CD4-positive, alpha-beta T cell treated with Interleukin-21 for 1 hour (primary cell): Measurements from ENCODE around the gene PTPRC.

ENCODE experiments used
- DNase-seq: peaks from one replicate; pipeline ENCODE4 v3.0.0-alpha.2; 2020

The PTPRC gene

DNA sequence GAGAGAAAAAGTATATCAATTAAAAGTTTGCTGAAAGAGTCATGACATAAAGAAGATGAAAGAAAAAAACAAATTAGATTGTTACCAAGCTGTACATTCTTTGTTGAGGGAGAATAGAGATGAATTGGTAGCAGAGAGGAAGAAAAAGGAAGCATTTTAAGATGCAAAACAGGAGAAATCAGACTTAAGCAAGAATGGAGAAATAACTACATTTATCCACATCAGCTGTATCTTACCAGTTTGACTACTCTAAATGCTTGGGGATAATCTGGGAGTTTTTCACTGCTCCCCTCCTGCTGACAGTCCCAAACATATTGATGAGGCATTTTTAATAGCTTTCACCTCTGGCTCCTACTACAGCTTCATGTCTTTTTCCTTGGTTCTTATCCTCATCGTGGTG is 16.8 kb upstream of the PTPRC start:
- no peak for DNase-seq

DNA sequence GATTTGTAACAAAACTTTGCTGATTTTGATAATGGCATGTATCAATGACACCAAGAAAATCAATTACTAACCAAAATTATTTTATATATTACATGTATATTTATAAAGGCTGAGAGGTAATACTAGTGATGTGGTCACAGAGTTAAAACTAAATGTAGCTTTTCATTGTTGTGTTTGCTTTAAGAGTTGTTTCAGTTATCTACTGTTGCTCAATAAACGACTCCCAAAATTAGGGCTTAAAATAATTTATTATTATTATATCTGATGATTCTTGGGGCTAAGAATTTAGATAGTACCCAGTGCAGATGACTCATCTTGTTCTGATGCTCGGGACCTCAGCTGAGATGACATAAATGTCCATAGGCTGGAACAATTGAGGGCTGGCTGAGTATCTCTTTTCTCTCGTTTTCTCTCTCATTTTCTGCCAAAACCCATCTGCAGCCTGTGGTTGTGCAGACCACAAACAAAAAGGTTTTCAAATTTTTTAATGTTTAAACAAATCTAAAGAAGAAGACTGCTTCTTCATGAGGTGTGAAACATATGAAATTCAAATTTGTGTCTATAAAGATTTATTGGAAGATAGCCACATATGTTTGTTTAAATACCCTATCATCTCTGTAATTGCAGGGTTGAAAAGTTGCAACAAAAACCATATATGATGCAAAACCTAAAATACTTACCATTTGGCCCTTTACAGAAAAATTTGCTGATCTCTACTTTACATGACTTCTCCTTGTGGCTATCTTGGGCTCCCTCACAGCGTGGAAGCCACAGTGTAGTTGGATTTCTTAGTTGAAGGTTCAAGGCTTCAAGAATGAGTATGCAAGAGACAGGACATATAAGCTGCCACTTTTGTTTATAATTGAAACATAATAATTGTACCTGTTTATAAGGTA is 14.8 kb upstream of the PTPRC start:
- no peak for DNase-seq

DNA sequence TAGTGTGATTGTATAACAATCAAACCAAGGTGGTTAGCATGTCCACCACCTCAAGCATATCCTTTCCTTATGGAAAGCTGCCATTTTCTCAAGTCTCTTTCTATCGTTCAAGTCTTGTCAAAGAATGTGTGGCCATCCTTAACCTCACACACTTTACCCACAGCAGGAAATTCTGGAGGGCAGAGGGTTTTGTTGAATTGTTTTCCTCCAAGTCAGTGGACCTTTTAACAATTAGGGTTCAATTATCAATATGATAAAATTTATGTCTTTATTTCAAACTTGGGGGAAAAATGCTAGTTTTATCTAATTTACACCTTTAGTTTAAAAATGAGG is 14.2 kb upstream of the PTPRC start:
- no peak for DNase-seq

DNA sequence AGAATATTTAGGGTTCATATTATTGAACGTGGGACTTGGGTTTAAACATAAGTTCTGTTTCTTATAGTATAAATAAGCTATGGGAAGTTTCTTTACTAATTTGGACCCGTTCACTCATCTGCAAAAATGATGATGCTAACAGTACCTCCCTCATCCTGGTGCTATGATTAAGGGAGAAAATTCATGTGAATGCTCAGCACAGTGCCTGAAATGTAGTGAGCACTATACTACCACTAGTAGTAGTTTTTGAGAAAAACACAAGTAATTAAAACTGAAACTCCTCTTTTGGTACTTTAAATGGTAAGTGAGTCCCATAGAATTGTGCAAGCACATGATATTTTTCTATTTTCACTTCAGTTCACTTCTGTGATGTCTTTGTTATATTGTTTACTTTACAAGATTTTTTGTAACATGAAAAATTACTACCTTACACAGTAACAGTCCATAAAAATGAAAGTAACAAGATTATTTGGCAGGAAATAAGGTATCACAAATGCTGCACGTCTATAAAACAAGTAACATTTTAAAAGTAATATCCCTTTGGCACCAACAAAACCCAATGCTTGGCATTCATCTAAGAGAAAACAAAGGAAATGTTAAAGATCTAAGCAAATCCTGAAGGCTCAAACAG is 11.3 kb upstream of the PTPRC start:
- no peak for DNase-seq

DNA sequence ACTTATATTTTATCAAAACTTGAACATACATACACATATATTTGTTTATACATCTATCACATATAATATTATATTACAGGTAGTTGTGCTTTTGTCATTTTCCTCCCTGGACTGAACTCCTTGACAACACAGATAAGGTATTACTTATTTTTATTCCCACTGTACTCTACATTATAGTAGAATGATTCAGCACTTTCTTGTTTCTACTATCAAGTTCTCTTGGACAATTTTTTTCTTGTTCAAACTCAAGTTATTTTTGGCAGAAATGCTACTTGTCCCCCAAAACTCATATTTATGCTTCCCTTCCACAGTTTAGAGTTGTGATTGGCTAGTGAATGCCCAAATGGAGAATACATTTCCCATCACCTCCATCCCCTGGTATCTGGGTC is 10.8 kb upstream of the PTPRC start:
- DNase-seq: no peak

DNA sequence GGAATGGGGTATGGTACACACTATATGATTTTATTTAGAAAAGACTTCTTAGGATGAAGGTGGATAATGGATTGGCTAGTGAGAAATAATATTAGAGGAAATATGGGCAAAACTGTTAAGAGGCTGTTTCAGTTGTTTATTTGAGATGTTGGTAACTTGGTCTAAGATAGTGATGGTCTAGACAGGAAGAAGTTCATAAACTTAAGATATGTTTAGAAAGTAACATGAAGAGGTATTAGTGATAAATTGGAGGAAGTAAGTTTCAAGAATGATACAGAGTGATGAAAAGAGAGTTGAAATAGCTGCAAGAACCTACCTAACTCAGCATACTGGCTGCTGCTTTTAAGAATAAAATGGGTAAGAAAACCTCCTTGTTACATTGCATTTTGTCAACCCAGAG is 9.2 kb upstream of the PTPRC start:
- DNase-seq: no peak

DNA sequence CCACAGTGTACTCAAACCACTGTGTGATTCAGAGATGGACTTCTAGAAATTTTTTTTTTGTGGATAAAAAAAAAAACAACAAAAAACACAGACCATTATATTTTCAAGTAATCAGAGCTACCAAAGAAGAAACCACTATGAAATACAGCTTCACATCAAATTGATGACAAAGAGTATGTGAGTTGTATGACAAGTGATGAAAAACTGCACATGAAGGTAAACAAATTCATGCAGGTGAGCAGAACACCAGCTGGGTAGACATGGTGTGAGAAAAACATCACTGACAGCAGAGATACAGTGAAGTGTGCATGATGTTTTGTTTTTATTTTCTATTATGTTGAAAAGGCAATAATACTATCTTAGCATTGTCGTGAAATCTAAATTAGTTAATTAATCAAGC is 8.0 kb upstream of the PTPRC start:
- DNase-seq: no peak

DNA sequence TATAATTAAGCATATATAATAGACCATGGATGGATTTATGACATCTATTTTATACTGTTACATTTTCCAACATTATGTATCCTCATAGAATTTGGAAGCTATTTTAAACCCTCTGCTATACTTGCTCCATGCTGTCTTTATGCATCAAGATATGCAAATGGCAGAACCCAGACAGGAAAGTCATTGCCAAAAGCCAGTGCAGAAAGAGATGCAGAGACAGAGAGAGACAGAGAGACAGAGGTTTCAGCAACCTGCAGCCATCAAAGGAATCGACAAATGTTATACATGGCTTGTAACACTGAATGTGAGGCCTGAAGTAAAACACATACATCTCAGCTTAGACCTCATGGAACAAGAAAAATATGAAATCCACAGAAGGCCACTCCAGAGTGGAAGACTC is 7.5 kb upstream of the PTPRC start:
- no peak for DNase-seq

DNA sequence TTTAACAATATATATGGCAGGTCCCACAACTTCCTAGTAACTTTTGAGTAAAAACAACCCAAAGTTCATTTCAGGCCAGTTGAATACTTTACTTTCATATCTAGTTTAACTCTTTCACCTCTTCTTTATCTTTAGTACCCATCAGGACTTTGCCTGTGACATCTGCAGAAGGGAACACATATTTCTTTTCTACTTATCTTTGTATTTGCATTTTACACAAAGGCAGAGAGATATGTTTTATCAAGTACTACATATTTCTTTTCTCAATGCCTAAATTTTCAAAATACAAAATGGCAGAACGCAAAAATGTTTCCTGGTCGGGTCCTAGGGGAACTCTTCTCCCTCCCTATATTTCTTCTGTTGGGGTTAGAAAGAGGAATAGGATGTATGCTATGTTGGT is 6.8 kb upstream of the PTPRC start:
- DNase-seq: no peak

DNA sequence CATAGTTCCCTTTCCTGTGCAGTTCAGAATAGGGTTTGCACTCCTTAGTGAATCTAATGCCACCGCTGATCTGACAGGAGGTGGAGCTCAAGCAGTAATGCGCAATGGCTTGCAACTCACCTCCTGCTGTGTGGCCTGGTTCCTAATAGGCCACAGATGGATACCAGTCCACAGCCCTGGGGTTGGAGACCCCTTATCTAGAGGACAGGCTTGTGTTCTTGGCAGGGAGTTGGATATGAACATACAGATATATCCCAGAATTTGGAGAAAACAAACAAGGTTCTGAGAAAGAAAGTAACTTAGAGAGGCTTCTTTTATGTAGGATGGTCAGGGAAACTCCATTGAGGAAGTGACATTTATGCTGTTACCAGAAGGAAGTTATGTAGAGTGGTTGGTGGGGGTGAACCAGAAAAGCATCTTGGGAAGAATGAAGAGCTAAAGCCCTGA is 5.1 kb upstream of the PTPRC start:
- peak; percentile 59 for DNase-seq

DNA sequence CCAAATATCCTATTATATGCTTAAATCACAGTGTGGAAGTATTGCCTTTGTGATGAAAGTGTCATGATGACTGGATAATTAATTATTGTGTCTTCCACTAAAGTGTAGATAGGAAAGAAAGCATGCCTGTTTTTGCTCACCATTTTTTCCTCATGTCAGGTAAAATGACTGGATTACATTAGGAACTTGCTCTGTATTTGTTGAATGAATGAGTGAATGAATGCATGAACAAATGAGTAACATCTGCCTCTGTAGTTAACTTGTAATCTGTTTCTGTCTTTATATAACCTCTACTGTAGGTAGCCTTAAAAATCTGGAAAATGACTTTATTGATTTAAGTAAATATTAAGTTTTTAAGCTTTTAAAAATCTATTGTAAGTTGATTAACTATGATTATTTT is 2.9 kb upstream of the PTPRC start:
- no peak for DNase-seq

DNA sequence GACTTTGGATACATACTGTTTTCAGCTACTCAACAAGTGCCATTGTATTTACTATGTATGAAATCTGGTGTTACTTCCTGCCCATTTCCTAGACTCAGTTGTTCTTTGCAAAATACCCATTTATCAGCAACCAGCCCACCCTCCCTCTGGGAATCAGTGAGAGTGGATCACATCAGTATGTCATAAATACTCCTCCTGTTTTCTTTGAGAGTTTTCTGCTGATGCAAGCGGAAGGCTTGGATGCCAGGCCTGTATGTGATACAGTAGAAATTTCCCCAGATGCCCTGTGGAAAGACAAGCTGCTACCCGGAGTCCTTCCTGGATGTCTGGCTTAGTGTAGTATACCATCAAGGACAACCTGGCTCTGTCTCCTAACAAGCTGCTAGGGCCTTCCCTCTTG is 2.4 kb upstream of the PTPRC start:
- no peak for DNase-seq

DNA sequence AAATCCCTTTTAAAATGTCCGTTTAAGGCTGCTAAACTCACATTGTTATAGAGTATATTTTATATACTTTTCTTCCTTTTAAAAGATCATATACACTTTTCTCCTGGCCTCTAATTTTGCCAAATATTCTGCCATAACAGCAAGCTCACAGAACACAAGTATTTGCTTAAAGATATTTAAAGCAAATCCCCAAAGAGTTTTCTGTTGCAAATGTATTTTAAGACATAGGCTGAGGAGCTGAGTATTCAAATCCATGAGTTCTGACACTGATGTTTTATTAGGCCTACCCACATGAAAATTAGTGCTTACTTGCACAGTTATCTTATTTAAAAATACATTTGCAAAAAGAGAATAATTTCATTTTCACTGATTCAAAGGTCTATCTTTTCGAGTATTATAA is 1.7 kb upstream of the PTPRC start:
- DNase-seq: no peak

DNA sequence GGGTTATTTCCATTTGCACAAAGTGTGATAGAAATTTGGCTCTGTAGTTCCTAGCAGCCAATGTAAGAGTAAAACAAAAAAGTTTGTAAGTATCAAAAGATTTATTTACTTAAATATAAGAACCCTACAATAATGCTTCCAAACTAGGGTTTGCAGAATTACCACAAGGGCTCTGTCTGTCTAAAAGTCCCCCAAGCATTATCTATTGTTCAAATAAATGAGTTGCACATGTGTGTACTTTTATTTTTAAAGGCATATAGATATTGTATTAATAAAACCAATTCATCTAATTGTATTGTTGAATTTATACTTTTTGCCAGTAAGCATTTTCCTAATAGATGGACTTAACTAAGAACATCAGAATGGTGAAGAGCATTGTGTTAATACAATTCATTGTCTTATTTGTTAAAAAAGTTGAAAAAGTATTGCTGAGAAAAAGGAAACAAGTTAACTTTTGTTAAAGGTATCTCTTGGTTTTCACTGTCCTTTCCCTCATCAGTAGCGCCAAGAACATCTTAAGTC is 863 bp upstream of the PTPRC start:
- DNase-seq: no peak

DNA sequence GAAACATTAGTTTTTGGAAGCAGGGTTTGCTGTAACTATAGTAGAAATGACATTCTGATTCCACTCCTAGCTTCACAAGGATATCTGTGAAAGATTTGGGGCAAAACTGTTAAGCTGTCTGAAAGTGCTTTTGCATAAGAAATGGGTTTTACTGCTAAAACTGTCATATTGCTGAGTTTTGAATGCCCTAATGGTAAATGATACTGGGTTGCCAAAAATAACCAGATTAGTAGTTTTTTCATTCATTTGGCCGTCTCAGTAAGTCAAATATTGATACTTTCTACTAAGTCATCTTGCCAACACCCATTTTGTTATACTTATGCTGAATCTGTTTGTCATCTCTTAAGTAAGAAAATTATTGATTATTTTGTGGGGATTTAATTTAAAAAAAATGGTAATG is 399 bp upstream of the PTPRC start:
- DNase-seq: no peak

DNA sequence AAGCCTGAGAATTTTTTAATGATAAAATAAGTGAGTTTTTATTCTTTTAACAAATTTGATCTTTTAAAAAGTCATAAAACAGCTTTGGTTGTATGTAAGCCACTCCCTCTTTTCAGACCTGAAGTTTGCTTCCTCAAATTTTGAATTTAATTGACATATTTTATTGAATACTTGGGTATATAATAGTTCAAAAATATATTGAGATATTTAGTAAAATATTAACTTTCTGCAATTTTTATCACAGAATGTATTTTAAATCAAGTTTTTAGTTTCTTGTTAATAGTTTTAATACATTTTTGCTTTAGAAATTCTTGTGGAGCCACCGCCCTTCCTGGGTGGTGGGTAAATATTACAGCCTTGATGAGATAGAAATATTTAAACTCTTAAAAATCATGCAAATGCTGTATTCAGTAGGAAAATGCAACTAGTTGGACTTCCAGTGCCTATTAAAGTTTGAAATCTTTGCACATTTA is 867 bp downstream of the PTPRC start:
- DNase-seq: no peak

DNA sequence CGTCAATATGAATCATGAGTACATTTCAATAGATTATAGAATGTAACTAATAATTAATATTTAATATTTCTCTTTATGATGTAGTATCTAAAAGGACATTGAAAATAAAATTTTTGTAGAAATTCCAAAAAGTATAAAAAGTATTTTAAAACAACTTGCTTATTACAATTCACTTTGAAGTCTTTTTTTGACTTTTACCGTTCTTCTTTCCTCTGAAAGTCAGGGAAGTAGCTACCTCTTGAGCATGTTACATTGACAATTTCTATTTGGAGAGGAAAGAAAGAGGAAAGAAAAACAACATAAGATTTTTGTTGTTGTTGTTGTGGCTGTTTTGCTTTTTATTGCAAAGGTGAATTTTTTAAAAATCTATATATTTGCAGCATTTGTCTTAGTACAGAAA is 1.3 kb downstream of the PTPRC start:
- DNase-seq: no peak

DNA sequence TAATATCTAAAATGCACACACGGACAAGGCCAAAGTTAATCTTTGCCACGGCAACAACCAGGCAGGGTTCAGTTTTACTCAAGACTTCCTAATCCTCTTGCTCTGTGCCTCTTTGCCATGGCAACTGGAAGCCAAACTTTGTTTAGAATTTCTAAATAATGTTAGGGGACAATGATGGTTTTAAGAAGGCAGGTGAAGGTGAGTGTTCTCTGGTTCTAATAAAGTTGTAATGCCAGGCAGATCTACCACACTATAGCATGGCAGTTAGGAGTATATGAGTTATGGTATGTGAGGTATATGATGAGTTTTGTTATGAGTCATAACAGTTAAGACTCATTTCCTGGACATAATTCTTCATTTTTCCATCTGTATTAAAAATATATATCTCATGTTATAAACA is 2.7 kb downstream of the PTPRC start:
- DNase-seq: peak; percentile 85

DNA sequence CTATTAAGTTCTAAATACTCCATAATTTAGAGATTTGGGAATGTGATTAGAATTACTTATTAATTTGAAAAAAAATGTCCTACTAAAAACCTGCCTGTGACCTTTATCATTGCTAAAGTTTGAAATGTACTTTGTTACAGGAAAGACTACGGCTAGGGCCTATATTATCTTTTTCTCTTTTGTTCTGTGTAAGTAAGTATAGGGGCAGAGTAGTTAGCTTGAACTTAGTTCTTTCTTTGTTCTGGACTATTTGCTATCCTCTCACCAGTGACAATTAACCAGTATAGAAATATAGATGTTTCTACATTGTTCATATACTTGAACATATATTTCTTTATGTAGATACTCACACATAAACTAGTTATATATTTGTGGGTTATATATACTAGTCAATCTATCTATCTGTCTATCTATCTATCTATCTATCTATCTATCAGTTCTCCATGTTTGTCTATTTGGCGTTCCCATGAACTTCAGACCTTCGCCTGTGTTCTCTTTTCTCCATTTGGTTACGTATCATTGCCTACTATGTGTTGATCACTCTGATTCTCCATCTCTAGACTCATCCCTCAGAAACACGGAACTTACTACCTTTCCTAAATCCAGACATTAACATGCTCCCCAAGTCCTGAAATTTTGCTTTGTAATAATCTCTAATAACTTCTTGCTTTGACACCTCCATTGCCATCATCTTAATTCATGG is 3.3 kb downstream of the PTPRC start:
- DNase-seq: no peak

DNA sequence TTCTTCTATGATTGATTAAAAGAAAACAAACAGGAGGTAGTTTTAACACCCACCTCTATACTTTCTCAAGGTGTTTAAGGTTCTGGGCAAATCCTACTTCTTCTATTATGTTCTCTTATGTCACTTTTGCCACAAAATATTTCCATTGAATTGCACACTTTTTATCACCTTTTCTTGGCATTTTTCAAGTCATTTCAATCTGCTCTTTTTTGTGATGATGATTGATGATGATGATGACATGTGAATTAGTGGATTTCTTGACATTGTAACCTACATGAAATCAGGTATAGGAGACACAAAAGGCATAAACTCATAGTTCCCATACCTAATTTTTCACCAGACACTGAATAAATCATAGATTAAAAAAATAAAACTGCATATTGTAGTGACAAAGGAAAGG is 4.1 kb downstream of the PTPRC start:
- DNase-seq: no peak

DNA sequence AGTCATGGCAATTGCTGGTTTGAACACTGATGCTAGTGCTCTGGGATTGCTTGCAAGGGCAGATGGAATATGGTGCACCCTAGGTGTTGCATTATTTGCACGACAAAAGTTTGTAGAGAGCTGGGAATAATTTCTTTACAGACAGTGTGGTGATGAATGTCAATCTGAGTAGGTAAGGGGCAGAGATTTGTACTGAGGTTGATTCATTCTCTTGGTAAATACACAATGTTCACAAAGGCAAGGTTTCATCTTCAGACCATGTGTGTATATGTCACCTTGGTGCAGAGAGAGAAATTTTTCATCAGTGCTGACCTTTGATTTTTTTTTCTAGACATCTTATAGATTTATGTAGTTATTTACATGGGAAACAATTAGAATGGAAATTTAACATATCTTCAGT is 5.0 kb downstream of the PTPRC start:
- no peak for DNase-seq

DNA sequence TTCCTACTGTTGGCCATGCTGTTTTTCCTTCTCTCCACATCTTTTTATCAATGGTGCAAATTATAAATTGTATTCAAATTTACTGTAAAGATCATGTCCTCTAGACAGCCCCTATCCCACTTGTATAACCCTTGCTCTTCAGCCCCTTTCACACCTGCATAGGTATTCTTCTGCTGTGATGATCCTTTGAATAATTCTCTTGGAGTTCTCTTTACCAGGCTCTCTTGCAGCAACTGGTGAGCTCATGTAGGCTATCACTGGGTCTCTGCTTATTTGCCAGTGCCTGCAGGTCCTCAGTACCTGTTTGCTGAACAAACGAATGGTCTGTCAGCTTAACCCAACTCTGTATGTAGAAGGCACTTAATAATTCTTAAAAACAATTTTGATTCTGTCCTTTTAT is 8.2 kb downstream of the PTPRC start:
- no peak for DNase-seq

DNA sequence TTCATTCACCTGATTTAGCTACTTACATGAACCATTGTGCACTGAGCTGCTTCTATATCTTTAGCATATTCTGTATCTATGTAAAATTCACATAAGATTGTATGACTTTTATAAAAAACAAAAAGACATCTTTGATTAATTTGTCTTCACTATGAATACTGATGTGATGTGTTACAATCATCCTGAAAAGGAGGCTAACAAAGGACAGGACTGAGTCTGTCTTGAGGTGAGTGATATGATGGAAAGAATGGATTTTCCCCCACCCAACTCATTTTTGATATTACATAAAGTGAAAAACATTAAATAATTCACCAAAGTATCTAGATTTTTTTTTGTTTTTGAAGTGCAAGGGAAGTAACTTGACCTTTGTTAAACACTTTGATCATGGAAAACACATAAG is 9.8 kb downstream of the PTPRC start:
- DNase-seq: no peak
